ENCODE results near the gene MGLL.

Gene MGLL

DNA sequence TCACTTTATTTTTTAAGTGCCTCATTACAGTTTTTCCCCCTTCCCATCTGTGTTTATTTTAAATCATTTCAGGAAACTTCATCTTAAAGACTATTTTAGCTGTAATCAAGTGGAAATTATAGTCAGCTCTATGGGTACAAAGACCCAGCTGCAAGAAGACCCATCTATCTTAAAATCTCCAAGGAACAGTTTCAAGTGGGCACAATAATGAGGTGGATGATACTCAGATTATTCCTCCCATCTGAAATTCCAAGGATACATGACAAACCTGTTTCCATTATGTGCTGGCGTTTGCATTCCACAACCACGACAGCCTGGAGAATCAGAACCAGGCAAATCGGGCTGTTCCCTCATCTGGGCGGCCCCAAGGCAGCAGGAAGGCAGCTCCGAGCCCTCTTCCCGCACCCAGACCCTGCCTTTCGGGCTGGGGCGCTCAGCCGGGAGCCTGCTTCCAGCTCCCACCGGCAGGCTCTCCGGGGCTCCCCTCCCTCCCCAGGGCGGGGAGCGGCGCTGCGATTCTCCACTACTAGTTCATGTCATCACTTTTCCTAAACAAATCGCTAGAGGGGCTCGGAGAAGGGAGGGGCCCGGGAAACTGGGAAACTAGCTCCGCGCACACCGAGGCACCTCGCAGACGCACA is at the start of gene MGLL:
TSS of gene MGLL (minus strand) at position 475 of the 641 bp plus-strand sequence. CDS start at position 278, 197 bp downstream.
- no peak for DNase-seq (ENCODE audit: low spot score)

DNA sequence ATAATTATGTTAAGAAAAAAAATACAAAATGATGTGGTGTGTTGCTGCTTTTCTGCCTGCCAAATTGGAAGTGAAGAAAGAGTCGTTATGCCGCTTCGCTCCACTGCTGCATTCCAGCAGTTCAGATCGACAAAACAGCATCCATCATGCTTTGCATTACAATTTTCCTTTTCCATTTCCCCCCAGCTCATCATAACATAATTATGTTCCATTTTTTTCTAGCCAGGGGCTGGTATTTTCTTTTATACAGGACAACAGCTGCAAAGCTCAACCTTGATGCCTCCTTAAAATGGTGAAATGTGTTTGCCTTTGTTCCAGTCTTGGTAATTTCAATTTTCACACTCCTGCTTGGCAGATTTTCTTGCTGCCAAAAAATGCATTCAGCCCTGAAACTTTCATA is 47.8 kb upstream of the MGLL start:
- DNase-seq (ENCODE audit: low spot score) = no peak

DNA sequence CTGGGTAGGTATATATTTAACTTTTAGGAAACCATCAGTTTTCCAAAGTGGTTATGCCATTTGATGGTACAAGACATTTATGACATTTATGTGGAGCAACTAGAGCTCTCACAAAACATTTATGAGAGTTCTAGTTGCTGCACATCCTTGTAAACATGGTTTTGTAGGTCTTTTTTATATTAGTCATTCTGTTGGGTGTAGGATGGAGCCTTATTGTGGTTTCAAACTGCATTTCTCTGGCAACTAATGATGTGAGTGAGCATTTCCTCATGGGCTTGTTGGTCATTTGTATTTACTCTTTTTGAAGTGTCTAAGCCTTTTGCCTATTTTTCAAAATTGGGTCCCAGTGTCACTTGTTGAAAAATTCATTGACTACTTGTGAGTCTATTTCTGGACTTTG is 45.7 kb upstream of the MGLL start:
- no peak for DNase-seq (ENCODE audit: low spot score)

DNA sequence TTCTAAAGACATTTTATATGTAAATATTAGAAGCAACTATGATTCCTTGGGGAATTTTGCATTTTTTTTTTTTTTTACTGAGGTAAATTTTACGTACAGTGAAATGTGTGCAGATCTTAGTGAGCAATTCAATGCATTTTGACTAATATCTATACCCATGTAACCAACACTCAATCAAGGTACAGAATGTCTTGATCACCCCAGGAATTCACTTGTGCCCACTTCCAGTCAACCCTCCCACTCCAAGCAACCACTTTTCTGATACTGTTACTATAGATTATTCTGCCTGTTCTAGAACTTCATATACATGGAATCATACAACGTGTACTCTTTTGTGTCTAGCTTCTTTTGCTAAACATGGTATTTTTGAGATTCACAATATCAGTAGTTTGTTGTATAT is 45.1 kb upstream of the MGLL start:
- no peak for DNase-seq (ENCODE audit: low spot score)

DNA sequence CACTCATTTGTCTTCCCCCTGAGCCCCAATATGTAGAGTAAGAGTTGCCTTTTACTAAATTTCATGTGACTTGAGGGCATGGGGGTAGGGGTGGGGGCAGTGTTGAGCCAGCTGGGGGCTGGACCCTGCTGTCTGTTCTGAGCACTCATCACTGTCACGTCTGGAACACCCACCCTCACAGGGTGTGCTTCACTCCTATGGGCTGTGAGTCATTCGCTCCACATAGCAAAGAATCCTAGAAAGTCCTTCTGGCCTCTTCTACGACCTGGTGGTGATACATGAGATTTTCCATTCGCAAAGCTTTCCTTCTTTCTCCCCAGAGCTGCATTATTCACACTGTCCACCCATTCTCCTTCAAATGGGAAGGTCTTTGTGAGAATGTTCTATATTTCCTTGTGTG is 43.6 kb upstream of the MGLL start:
- no peak for DNase-seq (ENCODE audit: low spot score)

DNA sequence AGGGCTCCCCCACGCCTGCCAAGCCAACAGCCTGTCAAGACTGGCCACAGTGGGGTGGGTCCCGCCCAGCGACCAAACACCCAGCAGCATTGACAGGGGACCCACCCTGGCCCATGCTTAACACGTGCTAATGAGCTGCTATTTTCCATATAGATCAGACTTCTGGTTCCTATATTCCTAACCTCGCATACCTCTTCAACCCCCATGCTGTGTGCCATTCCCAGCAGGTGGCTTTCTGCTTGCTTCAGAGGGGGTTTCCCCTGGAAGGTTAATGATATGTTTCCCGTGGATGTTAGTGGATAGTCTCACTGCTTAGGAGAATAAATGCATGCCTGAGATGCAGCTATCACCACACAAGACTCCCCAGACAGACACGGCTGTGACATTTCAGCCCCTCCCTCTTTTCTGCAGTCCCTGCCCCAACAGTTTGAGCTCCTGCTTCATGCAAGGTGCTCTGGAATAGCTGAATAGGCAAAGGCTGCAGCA is 37.9 kb upstream of the MGLL start:
- no peak for DNase-seq (ENCODE audit: low spot score)

DNA sequence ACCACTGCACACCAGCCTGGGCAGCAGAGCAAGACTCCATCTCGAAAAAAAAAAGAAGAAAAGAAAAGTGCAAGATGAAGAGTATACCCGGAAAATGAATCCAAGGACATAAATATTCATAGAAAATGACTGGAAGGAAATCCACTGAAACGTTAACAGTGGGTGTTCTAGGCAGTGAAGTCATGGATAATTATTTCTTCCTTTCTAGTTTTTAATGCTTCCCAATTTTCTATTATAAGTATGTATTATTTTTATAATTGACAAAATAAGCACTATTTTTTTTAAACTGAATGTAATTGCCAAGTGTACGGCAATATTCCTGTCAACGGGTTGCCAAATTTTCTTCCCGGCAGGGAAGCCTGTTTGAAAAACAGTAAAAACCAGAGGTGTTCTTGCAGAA is 37.4 kb upstream of the MGLL start:
- no peak for DNase-seq (ENCODE audit: low spot score)

DNA sequence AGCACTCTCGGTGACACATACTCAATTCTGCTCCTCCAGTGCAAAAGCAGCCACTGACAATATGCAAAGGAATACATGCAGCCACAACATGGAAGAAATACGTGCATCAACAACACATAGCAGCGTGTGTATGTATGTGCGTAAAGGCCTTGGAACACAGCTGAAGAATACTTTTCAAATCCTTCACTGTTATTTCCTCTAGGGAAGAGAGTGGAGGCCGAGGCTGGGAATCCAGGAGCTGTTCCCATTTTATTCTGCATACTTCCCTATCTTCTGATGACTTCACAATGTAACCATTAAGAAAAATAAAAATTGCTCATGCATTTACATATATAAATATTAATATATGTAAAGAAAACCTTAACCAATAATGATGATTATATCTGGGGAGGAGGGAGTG is 36.6 kb upstream of the MGLL start:
- DNase-seq (ENCODE audit: low spot score) = no peak

DNA sequence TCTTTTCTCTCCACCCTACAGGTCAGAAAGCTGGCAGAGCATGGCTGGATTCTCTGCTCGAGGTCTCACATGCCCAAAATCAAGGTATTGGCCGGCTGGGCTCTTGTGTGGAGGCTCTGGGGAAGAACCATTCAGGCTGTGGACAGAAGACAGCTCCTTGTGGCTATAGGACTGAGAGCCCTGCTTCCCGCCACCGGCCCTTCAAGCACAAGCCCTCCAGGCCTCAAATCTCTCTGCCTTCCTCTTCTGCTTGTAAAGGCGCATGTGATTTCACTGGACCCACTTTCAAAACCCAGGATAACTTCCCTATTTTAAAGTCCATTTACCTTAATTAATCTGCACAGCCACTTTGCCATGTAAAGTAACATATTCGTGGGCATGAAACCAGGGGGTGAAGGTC is 36.2 kb upstream of the MGLL start:
- DNase-seq (ENCODE audit: low spot score) = no peak

DNA sequence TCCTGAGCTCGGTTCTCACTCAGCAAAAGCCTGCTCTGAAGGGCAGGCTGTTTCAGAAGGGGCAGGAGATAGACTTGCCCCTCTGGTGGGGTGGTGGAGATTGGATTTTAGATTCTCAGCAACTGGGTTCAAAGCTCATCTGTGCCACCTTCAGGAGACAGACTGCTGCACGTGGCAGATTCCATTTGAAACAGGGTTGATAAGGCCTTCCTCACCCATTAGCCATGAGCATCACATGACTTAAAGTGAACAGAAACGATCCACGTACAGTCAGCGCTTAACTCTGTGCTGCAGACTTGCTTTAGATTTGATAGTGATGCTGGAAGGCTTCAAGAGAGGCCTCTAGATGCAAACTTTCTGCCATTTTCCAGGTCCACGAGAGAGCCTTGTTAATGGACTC is 35.0 kb upstream of the MGLL start:
- DNase-seq (ENCODE audit: low spot score) = no peak

DNA sequence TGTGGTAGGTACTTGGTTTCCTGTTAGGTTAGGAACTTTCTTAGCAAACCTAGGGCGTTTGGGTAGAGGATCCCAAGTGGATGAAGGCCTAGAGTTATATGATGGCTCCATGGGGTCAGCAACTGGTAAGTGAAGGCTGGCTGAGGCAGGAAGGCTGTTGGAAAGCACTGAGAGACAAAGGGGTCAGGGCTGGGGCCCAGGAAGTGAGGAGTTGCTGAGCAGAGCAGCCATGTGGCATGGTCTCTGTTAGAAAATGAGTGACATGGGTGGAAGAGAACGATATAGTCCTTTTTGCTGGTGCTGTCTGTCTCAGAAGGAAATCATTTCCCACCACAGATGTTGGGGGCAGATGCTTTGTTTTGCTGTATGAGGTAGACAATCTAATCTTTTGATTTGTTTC is 34.5 kb upstream of the MGLL start:
- DNase-seq (ENCODE audit: low spot score) = no peak

DNA sequence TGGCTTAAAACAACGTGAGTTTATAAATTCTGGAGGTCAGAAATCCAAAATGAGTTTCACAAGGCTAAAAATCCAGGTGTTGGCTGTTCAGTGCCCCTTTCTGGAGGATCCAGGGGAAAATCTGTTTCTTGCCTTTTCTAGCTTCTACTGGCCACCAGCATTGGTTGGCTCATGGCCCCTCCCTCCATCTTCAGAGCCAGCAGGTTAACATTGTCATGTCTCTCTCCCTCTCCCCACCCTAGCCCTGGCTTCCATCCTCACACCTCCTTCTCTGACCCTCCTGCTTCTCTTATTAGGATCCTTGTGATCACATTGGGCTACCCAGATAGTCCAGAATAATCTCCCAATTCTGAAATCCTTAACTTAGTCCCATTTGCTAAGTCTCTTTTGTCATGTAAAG is 32.9 kb upstream of the MGLL start:
- DNase-seq (ENCODE audit: low spot score) = no peak

DNA sequence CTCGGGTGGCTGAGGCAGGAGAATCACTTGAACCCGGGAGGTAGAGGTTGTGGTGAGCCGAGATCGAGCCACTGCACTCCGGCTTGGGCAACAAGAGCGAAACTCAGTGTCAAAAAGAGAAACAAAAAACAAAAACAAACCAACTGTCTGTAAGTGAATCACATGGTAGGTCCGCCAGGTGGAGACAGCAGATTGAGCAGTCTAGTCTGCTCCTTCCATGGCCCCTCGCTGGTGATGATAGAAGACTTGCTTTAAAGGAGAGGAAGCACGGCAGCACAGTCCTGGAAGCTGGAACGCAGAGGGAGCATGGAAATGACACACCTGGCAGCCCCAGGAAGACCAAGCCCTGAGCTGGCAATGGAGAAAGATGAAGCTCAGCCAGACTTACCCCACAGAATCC is 31.4 kb upstream of the MGLL start:
- DNase-seq (ENCODE audit: low spot score) = no peak

DNA sequence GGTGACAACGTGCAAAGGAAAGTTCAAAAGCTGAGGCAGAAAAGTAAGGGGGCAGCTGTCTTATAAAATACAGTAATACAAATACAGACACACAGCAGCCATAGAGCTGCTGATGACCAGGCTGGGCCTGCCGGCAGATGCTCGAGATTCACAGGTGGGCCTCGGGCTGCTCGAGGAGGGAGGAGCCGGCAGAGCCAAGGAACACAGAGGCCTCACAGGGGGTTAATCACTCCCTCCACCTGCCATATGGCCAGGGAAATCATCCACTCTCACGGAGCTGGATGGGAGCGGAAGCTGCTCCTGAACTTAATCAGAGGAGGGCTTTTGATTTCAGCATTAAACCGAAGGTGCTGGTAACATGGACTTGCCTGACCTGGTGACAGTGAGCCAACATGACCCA is 29.6 kb upstream of the MGLL start:
- DNase-seq (ENCODE audit: low spot score) = no peak

DNA sequence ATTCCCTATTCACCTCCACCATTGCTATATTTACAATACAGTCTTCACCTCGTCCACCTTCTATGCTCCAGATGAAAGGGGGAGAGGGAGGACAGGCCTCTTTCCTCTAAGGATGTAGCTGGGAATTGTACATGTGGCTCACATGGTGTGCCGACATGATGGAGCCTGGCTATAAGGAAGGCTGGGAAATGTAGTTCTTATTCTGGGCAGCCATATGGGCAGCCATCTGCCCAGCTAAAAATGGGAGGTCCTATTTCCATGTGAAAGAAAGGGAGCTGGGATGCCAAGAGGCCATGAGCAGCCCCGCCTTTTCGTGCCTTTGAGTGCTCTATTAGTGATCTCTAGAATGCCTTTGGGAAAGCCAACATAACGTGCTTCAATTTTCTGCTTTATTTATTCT is 27.1 kb upstream of the MGLL start:
- no peak for DNase-seq (ENCODE audit: low spot score)

DNA sequence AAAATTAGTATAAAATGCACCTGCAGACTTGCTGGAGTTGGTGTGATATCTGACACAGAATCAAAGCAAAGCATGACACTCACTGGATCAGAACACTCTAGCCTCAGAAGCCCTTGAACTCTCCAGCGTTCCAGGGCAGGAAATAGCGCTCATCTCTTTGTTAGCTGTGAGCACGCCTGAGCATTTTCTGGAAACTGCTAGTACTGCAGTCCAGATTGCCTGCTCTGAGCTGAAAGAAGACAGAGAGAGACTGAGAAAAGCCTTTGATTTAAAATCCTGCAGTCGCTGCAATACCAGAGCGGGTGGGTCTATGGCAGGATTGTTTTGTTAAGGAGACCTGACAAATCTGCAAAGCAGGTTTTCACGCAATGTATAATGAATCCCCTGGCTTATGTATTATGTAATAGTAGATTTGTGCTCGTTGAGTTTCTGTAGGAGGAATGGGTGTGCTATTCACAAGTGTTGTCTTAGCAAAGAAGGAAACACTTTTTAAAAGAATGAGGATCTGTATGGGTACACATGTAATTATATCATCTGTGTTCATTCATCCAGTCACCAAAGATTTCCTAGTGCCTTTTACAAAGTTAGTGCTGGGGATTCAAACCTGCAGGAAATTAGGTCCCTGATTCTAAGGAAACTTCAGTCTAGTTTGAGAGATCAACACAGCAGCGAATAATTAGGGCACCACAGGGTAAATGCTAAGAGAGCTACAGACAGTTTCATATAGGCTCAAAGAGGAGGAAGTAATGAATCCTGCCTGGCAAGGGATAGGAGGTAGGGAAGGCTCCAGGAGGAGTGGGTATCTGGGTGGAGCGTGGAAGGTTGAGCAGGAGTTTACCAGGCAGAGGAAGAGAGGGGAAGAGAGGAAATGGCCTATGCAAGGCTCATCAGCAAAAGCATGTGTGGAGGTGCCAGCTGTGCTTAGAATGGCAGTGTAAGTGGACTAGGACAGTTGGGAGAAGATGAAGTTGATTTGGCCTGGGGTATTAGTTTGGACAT is 26.1 kb upstream of the MGLL start:
- DNase-seq (ENCODE audit: low spot score) = no peak

DNA sequence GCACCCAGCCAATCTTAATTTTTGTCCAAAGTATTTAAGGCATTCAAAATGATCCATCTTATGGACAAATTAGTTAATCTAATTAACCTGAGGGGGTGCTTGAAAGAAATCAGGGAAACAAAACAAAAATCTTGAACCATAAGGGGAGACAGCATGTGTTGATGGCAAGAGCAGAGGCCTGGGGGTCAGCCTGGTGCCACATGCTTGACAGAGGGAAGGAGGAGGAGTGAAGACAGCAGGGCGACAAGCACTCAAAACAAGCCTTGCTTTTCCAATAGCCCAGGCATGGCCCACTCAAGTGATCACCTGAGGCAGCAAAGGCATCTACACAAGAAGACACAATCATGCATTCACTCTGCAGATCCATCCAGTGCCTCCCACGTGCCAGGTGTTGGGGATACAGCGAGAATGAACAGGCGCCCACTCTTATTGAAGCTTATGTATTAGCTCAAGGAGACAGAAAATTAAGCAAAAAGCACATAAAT is 25.0 kb upstream of the MGLL start:
- no peak for DNase-seq (ENCODE audit: low spot score)

DNA sequence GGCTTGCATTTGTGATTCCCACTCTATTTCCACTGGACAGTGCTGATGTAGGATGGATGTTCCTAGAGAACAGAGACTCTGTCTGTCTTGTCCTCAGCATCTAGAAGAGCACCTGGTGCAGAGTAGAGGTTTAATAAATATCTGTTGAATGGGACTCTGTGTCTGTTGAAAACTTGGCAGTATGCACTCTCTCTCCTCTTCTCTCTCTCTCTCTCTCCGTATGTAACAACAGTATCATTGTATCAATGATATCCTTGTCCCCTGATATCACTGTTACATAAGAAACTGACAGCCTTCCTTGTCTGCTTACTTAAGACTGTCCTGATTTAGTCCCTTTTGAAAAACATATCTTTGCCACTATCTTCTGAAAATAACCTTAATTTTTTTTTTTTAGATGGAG is 24.3 kb upstream of the MGLL start:
- no peak for DNase-seq (ENCODE audit: low spot score)

DNA sequence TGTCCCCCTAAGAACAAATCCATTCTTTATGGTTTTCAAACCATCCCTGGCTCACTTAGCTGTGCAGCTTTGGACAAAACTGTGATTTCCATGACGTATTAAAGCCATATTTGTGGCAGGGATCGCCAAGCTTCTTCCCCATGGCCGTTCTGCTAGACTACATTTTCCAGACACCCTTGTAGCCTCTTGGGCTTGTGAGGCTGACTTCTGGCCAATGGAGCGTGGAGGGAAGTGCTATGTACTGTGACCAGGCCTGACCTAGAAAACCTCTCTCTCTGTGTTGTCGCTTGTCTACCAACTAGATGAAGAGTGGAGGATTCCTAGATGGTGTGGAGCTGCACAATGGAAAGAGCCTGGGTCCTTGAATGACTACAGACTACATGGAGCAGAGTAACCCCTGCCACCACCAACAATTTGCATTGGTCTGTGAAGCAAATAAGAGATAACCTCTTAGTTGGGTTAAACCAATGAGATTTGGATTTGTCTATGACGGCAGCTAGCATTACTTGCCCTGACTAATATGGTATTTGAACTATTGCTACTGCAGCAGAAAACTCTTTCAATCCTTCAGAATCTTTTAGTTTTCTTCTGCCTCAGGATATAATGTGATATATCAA is 22.1 kb upstream of the MGLL start:
- DNase-seq (ENCODE audit: low spot score) = no peak

DNA sequence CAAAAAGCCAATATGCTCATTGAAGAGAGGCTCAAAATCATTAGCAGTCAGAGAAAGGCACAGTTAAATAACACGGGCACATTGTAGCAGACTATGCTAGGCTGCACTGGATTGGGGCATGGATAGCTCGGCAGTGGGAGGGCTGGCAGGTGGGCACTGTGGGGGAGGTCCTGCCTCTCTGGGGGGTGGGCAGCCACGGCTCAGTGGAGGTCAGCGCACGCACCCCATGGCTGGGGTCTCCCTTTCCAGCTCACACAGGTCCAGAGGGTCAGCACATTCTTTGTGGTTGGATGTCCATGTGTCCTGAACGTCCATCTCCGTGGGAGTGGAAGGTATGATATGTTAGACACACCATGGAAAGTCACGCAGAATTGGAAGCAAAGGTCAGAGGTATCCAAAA is 18.4 kb upstream of the MGLL start:
- DNase-seq (ENCODE audit: low spot score) = no peak

DNA sequence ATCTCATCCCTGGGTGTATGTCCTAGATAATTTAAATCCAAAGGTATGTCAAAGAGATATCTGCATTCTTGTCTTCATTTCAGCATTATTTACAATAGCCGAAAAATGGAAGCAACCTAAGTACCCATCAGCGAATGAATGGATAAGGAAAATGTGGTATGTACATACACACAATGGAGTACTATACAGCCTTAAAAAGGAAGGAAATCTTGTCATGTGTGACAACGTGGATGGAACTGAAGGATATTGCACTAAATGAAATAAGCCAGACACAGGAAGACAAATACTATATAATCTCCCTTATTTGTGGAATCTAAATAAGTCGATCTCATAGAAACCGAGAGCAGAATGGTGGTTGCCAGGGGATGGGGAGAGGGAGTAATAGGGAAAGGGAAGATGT is 16.8 kb upstream of the MGLL start:
- no peak for DNase-seq (ENCODE audit: low spot score)

DNA sequence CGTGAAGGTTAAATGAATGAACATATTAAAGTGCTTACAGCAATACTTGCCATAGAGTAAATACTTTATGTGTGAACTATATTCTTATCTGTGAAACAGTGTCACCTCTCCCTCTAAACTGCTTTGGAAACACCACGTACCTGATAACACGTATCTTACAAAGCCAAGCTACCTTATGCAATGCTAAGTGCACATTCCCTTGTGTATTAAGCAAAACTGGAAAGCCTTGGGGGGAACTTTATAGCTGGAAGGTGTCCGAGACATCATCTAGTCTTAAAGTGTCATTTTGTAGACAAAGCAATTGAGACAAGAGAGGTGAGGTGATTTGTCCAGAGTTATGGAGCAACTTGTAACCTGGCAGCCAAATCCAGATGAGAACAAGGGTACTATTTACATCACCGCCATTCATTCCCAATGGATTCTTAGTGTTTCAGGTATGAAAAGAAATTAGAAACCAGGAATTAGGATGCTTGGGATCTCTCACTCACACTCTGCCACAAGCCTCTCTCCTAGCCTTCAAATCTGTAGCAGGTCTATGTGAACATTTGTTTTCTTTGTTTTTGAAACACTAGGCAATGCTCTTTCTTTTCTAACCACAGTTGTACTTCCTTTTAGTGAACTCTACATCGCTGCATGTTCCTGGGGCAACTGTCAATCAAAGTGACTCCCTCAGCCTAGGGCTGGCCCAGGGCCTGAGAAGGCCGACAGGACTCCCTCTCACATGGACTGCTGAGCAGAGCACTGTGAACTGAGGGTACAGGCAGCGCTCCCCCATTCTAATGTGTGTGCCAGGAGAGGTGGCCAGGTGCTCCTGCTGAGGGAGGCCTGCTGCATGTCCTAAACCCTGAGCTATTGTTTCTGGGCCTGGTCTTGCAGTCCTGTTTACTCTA is 13.9 kb upstream of the MGLL start:
- no peak for DNase-seq (ENCODE audit: low spot score)

Data from CD4-positive, alpha-beta T cell treated with Interleukin-6 at 100 ng/mL for 8 hours (primary cell).